Measurements from ENCODE around the gene C2orf42.

- TF ChIP-seq CTCF (IDR thresholded peaks at IDR 0.05): no peak
- no peak for TF ChIP-seq POLR2A (IDR thresholded peaks at IDR 0.05)
Observed at GRCh38 chr2:70160545-70160944, 30.3 kb downstream of the C2orf42 start.
